ENCODE results near the gene ARHGAP18.

GRCh38 chr6:129655334-129655733 is 54.6 kb downstream of the ARHGAP18 start:
- TF ChIP-seq CTCF (IDR thresholded peaks at IDR 0.05) (no peak), POLR2A (IDR thresholded peaks at IDR 0.05) (no peak)

All from lower leg skin (tissue), 3 donors.